ENCODE measurements around the gene OR4Q3. TPM values are rescaled to one million over a fixed set of nuclear protein-coding genes. Genes with fewer than 3 reads are reported as not detected.
"Not testable (repeated sequence)": the region's sequence is repeated elsewhere in the genome, so short reads cannot be mapped to it uniquely, and the experiment has no call there.

OR4Q3 gene
- total RNA-seq (2014; rRNA removed; shearing (Covaris generic)), result not detected in 2 replicates

DNA sequence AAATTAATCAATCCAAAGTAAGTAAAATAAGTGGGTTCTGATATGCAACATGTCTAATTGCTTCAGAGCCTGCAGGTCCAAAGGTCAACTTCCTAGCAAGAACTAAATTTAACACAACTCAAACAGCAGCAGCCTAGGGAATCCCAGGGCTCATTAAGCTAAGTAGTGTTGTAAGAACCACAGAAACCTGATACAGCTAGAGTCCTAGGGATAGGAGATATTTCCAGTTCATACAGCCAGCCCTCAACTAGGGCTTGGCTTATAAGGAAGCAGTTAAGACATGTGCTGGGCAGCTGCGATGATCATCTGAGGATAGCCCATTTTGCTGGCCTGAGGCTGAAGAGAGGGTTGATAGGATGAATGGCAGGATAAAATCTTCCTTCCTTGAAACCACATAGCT, at the start of gene OR4Q3:
Gene OR4Q3 (plus strand): TSS at position 316 of the 400 bp plus-strand sequence.
- DNase-seq (ENCODE audit: low spot score), result no peak

GRCh38 chr14:19729359-19729758, 14.0 kb upstream of the OR4Q3 start:
- no peak for DNase-seq (ENCODE audit: low spot score)

- DNase-seq (ENCODE audit: low spot score), result no peak
Measured at GRCh38 chr14:19729763-19730162, 13.6 kb upstream of the OR4Q3 start.

DNA sequence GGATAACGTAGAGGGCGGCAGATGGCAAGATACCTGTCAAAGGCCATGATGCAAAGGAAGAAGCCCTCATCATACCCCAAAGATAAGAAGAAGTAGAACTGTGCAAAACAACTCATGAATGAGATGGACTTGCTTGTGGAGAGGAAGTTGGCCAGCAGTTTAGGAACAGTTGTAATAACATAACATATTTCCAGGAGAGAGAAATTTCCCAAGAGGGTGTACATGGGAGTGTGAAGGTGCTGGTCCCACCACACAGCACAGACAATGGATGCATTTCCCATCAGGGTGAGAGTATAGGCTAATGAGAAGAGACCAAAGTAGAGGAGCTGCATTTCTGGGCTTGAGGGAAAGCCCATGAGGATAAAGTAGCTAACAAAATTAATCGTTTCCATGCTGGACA, 9.5 kb upstream of the OR4Q3 start:
- DNase-seq (ENCODE audit: low spot score), result not testable (repeated sequence)

DNA sequence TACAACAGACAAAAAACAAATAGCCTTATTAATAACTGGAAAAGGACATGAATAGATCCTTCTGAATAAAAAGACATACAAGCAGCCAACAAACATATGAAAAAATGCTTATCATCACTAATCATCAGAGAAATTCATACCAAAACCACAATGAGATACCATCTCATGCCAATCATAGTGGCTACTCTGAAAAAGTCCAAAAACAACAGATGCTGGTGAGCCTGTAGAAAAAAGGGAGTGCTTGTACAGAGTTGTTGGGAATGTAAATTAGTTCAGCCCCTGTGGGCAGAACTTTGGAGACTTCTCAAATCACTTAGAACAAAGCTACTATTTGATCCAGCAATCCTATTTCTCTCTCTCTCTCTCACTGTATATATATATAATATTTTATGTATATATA, 8.9 kb downstream of the OR4Q3 start:
- not testable (repeated sequence) for DNase-seq (ENCODE audit: low spot score)

DNA sequence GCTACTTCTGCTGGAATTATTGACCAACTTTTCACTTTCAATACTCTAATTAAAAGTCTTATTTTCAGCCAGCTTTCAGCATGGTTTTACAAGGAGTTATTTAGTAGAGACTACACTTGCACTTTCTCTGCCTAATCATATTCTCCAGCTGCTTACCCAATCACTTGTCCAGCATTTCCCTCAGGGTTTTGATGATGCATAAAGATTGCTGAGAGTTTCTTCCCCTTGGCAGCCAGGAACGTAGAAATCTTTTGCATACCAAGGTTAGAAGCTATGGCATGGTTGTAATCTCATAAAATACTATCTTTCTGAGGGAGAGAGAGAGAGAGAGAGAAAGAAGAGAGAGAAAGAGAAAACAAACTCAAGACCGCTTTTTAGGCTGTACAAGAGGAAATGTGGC, 10.8 kb downstream of the OR4Q3 start:
- DNase-seq (ENCODE audit: low spot score), result no peak

DNA sequence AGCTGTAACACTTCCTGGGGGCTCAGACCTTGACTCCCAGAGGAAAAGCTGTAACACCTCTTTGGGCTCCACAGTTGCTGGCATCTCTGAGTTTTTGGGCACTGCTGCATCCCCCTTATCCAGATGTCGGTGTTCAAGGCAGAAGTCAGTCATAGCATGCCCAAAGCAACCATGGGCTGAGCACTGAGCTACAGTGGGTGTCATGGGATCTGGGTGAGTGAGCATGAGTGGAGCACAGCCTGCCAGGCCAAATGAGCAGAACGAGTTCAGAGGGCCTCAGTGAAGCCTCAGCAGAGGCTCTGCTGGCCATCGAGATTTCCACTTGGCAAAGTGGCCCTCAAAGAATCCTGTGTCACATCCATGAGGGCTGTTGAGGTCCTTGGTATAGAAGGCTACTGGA, 28.1 kb downstream of the OR4Q3 start:
- not testable (repeated sequence) for DNase-seq (ENCODE audit: low spot score)

DNA sequence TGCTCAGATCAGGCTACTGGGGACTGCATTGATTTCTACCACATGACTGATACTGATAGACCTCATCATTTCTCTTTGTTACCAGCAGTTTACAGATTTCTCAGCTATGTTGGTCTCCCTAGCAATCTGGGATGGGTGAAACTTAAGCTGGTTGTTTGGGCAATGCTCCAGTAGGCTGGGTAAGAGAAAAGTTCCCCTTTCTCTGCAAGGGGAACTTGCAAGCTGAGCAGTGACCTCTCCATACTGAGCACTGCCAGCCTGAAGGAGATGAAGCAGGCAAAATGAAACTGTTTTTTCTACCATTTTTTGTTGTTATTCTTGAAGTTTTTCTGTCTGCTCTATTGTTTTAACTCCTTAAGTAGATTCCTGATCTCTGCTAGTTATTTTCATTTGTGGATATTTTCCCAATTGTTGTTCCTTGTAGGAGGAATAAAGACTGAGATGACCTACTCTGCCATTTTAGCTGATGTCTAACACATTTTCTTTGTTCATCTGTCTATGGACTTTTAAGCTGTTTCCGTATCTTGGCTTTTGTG, 28.6 kb downstream of the OR4Q3 start:
- no peak for DNase-seq (ENCODE audit: low spot score)

DNA sequence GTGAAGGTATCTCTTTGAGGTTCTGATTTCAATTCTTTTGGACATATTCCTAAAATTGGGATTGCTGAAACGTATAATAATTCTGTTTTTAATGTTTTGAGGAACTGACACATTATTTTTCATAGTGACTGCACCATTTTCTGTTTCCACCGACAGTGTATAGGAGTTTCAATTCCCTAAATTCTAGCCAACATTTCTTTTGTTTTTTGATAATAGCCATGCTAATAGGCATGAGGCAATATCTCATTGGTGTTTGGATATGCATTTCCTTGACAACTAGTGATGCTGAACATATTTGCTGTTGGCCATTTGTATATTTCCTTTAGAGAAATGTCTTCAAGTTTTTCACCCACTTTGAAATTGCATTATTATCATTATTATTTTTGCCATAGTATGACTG, 29.1 kb downstream of the OR4Q3 start:
- not testable (repeated sequence) for DNase-seq (ENCODE audit: low spot score)

DNA sequence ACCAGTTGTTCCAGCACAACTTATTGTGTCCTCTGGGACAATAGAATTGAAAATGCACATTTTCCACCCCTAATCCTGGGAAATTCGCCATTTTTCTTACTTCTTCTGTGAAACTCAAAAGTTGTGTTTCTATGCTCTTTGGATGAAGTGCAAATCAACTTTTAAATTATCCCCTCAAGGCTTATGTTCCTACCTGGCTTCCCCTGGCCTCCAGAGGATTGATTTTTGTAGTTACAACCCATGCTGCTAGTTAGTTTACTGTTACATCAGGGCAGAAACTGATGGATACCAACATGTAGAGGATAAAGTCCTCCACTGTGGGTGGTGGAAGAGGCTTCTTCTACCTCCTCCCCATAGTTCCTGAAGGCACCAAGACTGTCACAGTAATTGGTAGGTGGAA, 29.8 kb downstream of the OR4Q3 start, which contains the start of gene OR4M1:
Gene OR4M1 (plus strand): TSS at position 301 of the 400 bp plus-strand sequence. CDS start 6,819 bp downstream, outside the sequence.
- DNase-seq (ENCODE audit: low spot score), result not testable (repeated sequence)

DNA sequence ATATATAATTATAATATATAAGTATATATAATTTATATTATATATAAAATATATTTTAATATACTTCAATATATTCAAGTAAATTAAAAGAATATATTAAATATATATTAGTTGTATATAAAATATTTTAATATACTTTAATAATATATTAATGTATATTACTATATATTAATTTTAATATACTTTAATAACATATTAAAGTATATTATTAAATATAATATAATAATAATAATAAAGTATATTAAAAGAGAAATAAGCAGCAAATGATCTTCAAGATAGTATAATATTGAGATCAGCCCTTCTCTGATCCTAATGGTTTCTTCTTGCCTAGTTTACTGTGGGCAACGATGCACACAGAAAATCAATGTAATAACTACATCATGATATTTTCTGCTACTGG, 32.2 kb downstream of the OR4Q3 start:
- DNase-seq (ENCODE audit: low spot score), result no peak

DNA sequence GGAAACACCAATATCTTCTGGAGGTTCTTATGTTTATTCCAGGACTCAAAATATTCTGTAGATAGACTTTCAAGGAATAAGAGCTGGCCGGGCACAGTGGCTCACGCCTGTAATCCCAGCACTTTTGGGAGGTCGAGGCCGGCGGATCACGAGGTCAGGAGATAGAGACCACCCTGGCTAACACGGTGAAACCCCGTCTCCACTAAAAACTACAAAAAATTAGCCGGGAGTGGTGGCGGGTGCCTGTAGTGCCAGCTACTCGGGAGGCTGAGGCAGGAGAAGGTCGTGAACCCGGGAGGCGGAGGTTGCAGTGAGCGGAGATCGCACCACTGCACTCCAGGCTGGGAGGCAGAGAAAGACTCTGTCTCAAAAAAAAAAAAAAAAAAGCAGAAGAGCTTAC, 42.5 kb downstream of the OR4Q3 start:
- DNase-seq (ENCODE audit: low spot score), result not testable (repeated sequence)

DNA sequence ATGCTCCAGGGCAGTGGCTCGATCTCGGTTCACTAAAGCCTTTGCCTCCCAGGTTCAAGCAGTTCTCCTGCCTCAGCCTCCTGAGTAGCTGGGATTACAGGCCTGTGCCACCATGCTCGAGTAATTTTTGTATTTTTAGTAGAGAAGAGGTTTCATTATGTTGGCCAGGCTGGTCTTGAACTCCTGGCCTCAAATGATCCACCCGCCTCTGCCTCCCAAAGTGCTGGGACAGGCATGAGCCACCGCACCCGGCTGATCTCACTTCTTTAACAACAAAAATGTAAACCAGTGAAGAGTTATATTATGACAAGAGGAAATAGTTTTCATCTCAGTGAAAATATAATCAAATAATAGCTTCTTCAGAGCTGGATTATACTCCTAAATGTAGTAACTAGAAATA, 43.9 kb downstream of the OR4Q3 start:
- DNase-seq (ENCODE audit: low spot score), result not testable (repeated sequence)

DNA sequence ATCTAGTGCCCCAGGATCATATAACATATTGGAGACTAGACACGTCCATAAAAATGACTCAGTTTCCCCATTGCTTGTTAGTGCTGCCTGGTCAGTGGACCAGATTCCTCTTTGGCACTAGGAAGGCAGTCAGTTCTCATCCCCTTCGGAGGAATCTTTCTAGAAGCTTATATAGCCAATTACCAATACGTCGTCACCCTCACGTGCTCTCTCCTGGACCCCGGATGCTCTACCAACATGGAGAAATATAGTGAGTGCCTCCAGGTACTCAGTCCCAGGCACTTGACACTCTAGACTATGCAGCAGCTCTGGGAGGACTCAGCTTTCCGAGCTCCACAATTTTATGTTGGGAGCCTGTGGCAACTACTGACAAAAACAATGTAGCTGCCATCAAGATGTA, 44.8 kb downstream of the OR4Q3 start:
- DNase-seq (ENCODE audit: low spot score), result not testable (repeated sequence)

- peak; percentile 5 for DNase-seq (ENCODE audit: low spot score)
Measured at GRCh38 chr14:19796520-19797108, 53.2 kb downstream of the OR4Q3 start.

Other genes with a start within 250 kb of the OR4Q3 start
- gene OR11H2, start 29.7 kb upstream of the OR4Q3 start, total RNA-seq (2014; rRNA removed; shearing (Covaris generic)), result not detected in 2 replicates
- gene OR4M1, start 29.9 kb downstream of the OR4Q3 start, total RNA-seq (2014; rRNA removed; shearing (Covaris generic)), result not detected in 2 replicates
- gene OR4N2, start 60.2 kb downstream of the OR4Q3 start, total RNA-seq (2014; rRNA removed; shearing (Covaris generic)), result not detected in 2 replicates
- gene OR4K2, start 131.6 kb downstream of the OR4Q3 start, total RNA-seq (2014; rRNA removed; shearing (Covaris generic)), result not detected in 2 replicates
- gene OR4K5, start 177.0 kb downstream of the OR4Q3 start, total RNA-seq (2014; rRNA removed; shearing (Covaris generic)), result not detected in 2 replicates
- gene OR4K1, start 187.3 kb downstream of the OR4Q3 start, total RNA-seq (2014; rRNA removed; shearing (Covaris generic)), result not detected in 2 replicates
- not detected in 2 replicates for gene OR4K15, start 232.0 kb downstream of the OR4Q3 start, total RNA-seq (2014; rRNA removed; shearing (Covaris generic))